SHP77 treated with DMSO at 0.1 percent for 48 hours (cell line): Measurements from ENCODE around the gene DOCK2.

Source experiments
- DNase-seq: peaks from one replicate; lab custom pipeline; 2025; lab: John Stamatoyannopoulos, UW

Gene DOCK2

GRCh38 chr5:169905017-169905416 is 267.9 kb downstream of the DOCK2 start:
- no peak for DNase-seq

DNA sequence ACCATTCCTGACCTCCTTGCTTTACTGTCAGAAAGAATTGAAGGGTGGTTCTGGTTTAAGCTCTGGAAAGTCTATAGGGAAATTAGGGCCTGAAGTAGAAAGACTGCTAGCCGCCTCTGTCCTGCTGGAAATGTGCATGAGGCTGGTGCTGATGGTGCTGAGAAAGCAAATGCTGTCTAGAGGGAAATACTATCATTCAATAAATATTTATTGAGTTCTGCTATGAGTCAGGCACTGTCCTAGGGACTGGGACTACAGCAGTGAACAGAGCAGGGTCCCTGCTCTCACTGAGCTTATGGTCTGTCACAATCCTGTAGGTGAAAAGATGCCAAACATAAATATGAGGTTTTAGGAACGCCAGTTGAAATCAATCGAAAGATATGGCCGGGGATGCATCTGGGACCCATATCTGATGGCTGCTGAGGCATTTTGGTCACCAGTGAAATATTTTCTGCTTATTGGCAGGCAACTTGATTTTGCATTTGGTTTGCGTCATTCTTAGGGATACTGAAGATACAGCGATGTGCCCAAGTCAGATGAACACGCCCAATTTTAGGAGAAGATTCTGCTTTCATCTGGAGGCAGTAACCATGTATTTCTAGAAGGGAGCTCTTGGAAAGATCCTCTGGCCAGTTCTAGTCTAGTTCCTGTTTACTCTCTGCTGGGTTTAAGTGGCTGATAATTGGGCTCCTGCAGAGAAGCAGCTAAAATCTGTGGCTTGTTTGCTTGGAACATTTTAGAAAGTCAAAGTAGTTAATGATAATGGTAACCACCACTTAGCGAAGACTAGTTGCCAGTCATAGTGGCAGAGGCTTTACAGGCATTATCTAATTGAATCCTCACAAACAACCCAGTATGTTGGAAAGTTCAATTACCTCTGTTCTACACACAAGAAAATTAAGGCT is 269.9 kb downstream of the DOCK2 start:
- no peak for DNase-seq

- DNase-seq, result no peak
Measured at GRCh38 chr5:169908864-169909263, 271.8 kb downstream of the DOCK2 start.

- no peak for DNase-seq
Measured at GRCh38 chr5:169909945-169910344, 272.9 kb downstream of the DOCK2 start.

DNA sequence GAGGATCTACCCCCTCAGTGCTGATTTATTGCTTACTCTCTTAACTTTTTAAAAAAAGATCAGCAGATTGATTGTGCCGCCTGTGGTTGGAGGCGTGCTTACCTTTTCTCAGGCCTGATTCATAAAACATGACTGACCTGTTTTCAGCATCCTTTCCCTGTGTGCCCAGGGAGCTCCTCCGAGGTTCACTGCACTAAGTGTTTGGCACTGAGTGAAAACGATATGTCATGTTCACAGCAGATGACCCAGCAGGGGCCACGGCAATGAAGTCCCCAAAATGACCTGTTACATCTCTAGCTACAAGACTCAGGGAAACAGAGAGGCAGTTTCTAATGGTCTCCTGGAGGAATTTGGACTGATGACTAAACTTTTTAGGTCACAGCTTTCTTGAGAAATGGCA is 273.3 kb downstream of the DOCK2 start:
- no peak for DNase-seq

DNA sequence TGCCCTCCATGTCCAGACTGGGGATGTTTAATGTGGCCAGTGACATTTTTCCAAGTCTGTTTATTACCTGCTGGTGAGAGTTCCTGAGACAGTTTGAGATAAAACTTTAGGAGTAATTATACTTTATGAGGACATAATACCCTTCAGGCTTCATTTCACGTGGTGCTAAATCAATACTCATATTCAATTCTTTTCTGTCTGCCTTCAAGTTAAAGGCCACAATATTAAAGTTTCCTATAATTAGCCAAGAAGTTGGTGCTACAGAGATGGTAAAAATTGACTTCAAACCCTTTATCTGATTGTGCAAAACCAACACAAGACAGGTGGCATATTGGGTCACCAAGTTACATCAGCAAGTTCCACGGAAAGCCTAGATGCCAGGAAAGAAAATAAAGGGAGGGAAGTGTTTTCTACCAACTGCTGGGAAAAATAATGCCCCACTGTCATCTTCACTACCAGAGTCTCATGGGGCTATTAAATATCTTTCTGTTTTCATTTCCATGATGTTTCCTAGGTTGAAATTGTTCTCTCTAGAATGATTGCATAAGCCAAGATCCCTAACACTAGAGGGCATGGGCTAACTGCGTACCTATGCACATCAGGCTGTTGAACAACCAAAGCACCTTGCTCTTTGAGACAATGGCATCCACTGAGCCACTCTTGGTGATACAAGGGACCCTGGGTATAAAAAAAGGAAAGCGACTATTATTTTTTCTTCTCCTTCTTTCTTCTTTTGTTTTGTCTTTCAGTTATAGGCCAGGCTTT is 274.6 kb downstream of the DOCK2 start:
- no peak for DNase-seq

DNA sequence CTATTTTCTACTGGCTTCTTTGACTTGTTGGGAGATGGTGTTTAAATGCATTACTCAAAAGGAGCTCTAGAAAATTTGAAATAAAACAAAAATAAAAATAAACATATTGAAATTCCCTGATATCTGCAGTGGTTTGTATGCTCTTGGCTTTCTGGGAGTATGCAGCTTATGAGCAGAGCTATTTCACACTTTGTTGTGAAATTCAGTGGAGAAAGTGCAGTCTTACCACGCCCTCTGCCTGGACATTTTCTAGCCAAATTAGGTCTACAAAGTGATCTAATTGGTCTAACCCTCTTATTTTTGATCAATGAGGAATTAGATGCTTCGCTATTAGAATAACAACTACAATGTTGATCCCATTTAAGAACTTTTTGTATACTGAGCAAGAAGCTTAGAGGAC is 276.4 kb downstream of the DOCK2 start:
- no peak for DNase-seq

GRCh38 chr5:169914766-169915165 is 277.7 kb downstream of the DOCK2 start:
- no peak for DNase-seq

GRCh38 chr5:169917500-169917899 is 280.4 kb downstream of the DOCK2 start:
- DNase-seq, result no peak

DNA sequence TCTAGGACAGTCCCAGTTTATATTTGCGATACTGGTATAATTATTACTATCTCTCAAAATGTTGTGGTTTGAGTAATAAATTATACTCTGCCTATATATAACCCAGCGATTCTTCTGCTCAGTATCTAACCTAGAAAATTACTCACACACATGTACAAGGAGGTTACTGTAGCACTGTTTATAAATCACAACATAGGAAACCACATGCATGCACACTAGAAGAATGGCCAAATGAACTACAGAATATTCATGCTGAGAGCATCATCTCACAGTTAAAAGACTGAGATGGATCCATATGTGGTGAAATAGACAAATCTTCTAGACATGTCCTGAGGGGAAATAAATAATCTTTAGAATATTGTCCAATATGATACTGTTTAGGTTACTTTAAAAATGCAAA is 281.2 kb downstream of the DOCK2 start:
- DNase-seq, result no peak

DNA sequence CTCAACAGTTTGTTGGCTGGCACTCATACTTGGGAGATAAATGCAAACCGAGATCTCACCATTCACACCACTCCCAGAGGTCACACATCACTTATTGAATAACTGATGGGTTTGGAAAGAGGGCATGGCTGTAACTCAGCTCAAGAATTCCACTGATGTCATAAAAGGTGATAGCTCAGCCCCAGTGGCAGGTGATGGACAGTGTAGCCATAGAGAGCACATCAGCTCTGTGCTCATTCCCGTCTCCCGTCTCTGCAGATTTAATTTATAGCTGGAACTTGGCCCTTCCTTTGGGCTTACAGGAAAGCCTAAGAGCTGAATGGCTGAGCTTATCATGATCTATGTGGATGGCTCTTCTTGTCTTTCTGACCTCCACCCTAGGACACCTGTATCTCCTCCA is 283.4 kb downstream of the DOCK2 start:
- no peak for DNase-seq

DNA sequence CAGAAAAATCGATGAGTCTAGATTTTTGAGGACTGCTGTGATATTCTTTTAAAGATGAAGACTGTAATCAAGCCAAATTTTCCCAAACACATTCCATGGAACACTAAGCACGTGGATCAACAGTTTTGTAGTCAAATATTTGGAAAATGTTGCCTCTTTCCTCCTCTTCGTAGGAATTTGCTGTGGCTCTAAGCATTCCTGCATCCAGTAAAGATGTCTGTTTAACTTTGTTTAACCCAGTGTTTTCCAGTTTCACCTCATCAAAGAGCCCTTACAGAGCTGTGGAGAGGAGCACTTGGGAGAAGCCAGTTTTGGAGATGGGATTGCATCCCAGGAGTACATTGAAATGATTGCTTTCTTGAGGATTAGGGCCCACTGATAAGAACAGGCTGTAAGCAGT is 284.3 kb downstream of the DOCK2 start:
- DNase-seq, result no peak

DNA sequence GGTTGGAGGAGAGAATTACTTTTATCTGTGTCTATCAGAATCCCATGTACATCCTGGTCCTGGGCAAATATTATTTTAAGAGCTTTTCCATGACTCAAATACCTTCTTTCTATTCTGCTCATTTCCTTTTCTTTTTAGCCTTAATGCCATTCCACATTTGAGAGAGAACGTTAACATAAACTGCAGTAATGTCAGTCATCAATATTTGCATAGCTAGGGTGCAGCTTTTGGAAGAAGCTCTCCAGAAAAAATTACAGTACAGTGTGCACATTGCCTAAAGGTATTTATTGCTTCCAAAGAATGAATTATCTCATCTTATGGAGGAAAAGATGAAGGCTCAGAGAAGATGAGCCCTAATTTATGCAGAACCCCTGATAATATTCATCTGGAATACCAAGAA is 284.9 kb downstream of the DOCK2 start:
- no peak for DNase-seq

- DNase-seq, result no peak
Measured at GRCh38 chr5:169922474-169922873, 285.4 kb downstream of the DOCK2 start.

GRCh38 chr5:169923988-169924387 is 286.9 kb downstream of the DOCK2 start:
- no peak for DNase-seq

- DNase-seq, result no peak
Measured at GRCh38 chr5:169933127-169933526, 296.1 kb downstream of the DOCK2 start.

GRCh38 chr5:169933616-169934015 is 296.5 kb downstream of the DOCK2 start:
- DNase-seq, result no peak

DNA sequence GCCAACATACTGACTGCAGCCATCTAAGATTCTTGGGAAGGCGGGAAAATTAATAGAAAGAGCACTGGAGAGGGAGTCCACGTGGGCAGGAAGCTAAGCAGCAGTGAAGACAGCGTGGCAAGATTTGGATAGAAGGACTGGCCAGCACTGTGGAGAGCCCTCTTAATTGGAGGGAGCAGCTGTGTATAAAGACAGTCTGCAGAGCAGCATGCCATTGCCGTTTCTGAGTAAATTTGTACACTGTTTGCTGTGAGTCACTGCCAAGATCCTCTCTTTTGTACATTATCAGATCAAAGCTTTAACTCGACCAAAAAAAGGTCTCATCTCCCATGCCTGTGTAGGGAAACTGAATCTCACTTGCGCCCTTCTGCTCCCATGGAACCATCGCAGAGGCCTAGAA is 297.9 kb downstream of the DOCK2 start:
- no peak for DNase-seq

GRCh38 chr5:169935762-169936161 is 298.7 kb downstream of the DOCK2 start:
- DNase-seq, result no peak

- DNase-seq, result no peak
Measured at GRCh38 chr5:169938439-169938838, 301.4 kb downstream of the DOCK2 start.

GRCh38 chr5:169939731-169940130 is 302.7 kb downstream of the DOCK2 start:
- no peak for DNase-seq

DNA sequence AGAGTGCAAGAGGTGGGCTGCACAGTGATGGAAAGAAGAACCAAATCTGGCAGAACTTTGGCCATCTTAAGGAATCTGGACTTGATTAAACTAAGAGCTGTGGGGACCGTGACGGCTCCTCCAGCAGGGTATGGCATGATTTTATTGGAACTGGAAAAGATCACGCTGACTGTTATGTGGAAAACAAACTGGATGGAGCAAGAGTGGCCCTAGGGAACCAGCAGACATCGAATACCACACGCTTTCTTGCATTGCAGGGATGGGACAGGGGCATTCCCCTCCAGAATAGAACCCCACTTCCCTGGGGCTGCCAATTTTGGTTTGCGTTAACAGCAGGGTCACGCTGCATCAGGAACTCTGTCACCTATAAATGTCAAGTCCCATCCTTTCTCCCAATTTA is 304.5 kb downstream of the DOCK2 start:
- no peak for DNase-seq

DNA sequence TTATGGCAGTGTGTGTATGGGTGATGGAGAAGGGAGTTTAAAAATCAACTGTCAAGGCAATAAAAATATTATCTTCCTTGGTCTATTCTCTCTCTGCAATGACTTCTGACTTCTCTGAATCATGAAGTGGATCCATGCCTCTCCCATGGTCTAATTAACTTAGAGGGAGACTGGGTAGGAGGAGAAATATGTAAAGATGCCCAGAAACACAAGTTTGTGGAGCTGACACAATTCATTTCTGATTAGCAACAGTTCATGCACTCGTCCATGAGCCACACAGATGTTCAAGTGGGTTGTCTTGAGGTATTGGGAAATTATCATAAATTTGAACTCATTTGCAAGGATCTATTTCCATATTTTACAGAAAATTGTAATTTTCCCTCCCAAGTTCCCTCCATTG is 305.1 kb downstream of the DOCK2 start:
- DNase-seq, result no peak
